HPDE6-E6E7 (cell line): ENCODE measurements around the gene CFAP100.

Experiments
- DNase-seq: peaks from one replicate; pipeline ENCODE4 v3.0.0; 2011; ENCODE audit warnings: missing footprints; ENCODE audit errors: extremely low spot score

The CFAP100 gene

GRCh38 chr3:126441256-126441880 is 46.7 kb downstream of the CFAP100 start:
- no peak for DNase-seq

GRCh38 chr3:126442094-126442855 is 47.6 kb downstream of the CFAP100 start:
- DNase-seq = no peak

- no peak for DNase-seq
Measured at GRCh38 chr3:126442856-126443242, 48.1 kb downstream of the CFAP100 start.

- DNase-seq = no peak
Measured at GRCh38 chr3:126445506-126445905, 50.8 kb downstream of the CFAP100 start.

- DNase-seq = no peak
Measured at GRCh38 chr3:126446301-126446700, 51.6 kb downstream of the CFAP100 start.

GRCh38 chr3:126446791-126447190 is 52.1 kb downstream of the CFAP100 start:
- DNase-seq = no peak

- DNase-seq = no peak
Measured at GRCh38 chr3:126447456-126448106, 52.9 kb downstream of the CFAP100 start.

GRCh38 chr3:126448136-126448892 is 53.6 kb downstream of the CFAP100 start:
- no peak for DNase-seq

GRCh38 chr3:126448893-126449180 is 54.1 kb downstream of the CFAP100 start:
- no peak for DNase-seq

- DNase-seq = no peak
Measured at GRCh38 chr3:126449621-126450051, 54.9 kb downstream of the CFAP100 start.

- no peak for DNase-seq
Measured at GRCh38 chr3:126450219-126450618, 55.5 kb downstream of the CFAP100 start.

GRCh38 chr3:126450744-126451143 is 56.0 kb downstream of the CFAP100 start:
- DNase-seq = no peak

GRCh38 chr3:126451511-126451910 is 56.8 kb downstream of the CFAP100 start:
- no peak for DNase-seq

- no peak for DNase-seq
Measured at GRCh38 chr3:126452213-126452612, 57.5 kb downstream of the CFAP100 start.

GRCh38 chr3:126454025-126454424 is 59.3 kb downstream of the CFAP100 start:
- no peak for DNase-seq

GRCh38 chr3:126454437-126455198 is 59.9 kb downstream of the CFAP100 start:
- no peak for DNase-seq

- no peak for DNase-seq
Measured at GRCh38 chr3:126456211-126456610, 61.5 kb downstream of the CFAP100 start.

GRCh38 chr3:126456766-126457388 is 62.2 kb downstream of the CFAP100 start:
- DNase-seq = no peak

GRCh38 chr3:126459111-126459762 is 64.5 kb downstream of the CFAP100 start:
- DNase-seq = no peak

GRCh38 chr3:126459763-126460127 is 65.0 kb downstream of the CFAP100 start:
- DNase-seq = no peak

GRCh38 chr3:126460381-126460780 is 65.7 kb downstream of the CFAP100 start:
- DNase-seq = no peak
